Measurements from ENCODE around the gene KANK4.

KANK4 gene

GRCh38 chr1:62263814-62264353 lies 55.4 kb downstream of the KANK4 start:
- Histone ChIP-seq H3K27me3 (ENCODE audit: low read length) (no peaks in the 10 kb centered on the region), H3K9me2 (replicated peaks; ENCODE audit: insufficient read depth, low read length) (no peaks in the 10 kb centered on the region), H3F3A (ENCODE audit: insufficient read depth) (no peaks in the 10 kb centered on the region), H3K9me3 (ENCODE audit: insufficient read depth, low read length) (no peaks in the 10 kb centered on the region), H4K20me1 (ENCODE audit: low read depth, low read length) (no peaks in the 10 kb centered on the region), H3K36me3 (ENCODE audit: low read length) (no peaks in the 10 kb centered on the region), H3K9ac (ENCODE audit: low read length) (no peak overlapping the region), H3K4me3 (ENCODE audit: insufficient read depth, low read length, poor library complexity, severe bottlenecking) (no peak overlapping the region), H3K4me2 (ENCODE audit: low read depth, low read length, poor library complexity, severe bottlenecking) (no peak overlapping the region), H3K79me2 (ENCODE audit: insufficient read depth, low read length) (no peaks in the 10 kb centered on the region), H3K27ac (ENCODE audit: low read depth, low read length) (no peak overlapping the region), H2AFZ (ENCODE audit: low read depth, low read length, severe bottlenecking) (no peak overlapping the region)
- TF ChIP-seq EZH2phosphoT487 (conservative IDR thresholded peaks at IDR 0.05; ENCODE audit: low read length) = no peak
- TF ChIP-seq CTCF (IDR thresholded peaks at IDR 0.05; ENCODE audit: insufficient read depth, low read length, poor library complexity, severe bottlenecking) = no peak

- Histone ChIP-seq H3K9me2 (replicated peaks; ENCODE audit: insufficient read depth, low read length) (no peaks in the 10 kb centered on the region), H3K9ac (ENCODE audit: low read length) (no peak overlapping the region), H3K36me3 (ENCODE audit: low read length) (no peaks in the 10 kb centered on the region), H3K27ac (ENCODE audit: low read depth, low read length) (no peak overlapping the region), H3F3A (ENCODE audit: insufficient read depth) (no peaks in the 10 kb centered on the region), H3K79me2 (ENCODE audit: insufficient read depth, low read length) (no peaks in the 10 kb centered on the region), H3K9me3 (ENCODE audit: insufficient read depth, low read length) (no peaks in the 10 kb centered on the region), H4K20me1 (ENCODE audit: low read depth, low read length) (no peaks in the 10 kb centered on the region), H3K27me3 (ENCODE audit: low read length) (no peaks in the 10 kb centered on the region), H2AFZ (ENCODE audit: low read depth, low read length, severe bottlenecking) (no peak overlapping the region), H3K4me3 (ENCODE audit: insufficient read depth, low read length, poor library complexity, severe bottlenecking) (no peak overlapping the region), H3K4me2 (ENCODE audit: low read depth, low read length, poor library complexity, severe bottlenecking) (no peak overlapping the region)
- no peak for TF ChIP-seq EZH2phosphoT487 (conservative IDR thresholded peaks at IDR 0.05; ENCODE audit: low read length)
- no peak for TF ChIP-seq CTCF (IDR thresholded peaks at IDR 0.05; ENCODE audit: insufficient read depth, low read length, poor library complexity, severe bottlenecking)
Measured at GRCh38 chr1:62263006-62263813, 56.0 kb downstream of the KANK4 start.

GRCh38 chr1:62260688-62261087 lies 58.5 kb downstream of the KANK4 start:
- Histone ChIP-seq H2AFZ (ENCODE audit: low read depth, low read length, severe bottlenecking) (no peak overlapping the region), H3K4me2 (ENCODE audit: low read depth, low read length, poor library complexity, severe bottlenecking) (no peak overlapping the region), H3K9me3 (ENCODE audit: insufficient read depth, low read length) (no peaks in the 10 kb centered on the region), H3F3A (ENCODE audit: insufficient read depth) (no peaks in the 10 kb centered on the region), H3K4me3 (ENCODE audit: insufficient read depth, low read length, poor library complexity, severe bottlenecking) (no peak overlapping the region), H3K79me2 (ENCODE audit: insufficient read depth, low read length) (no peaks in the 10 kb centered on the region), H4K20me1 (ENCODE audit: low read depth, low read length) (no peaks in the 10 kb centered on the region), H3K36me3 (ENCODE audit: low read length) (no peaks in the 10 kb centered on the region), H3K27ac (ENCODE audit: low read depth, low read length) (no peak overlapping the region), H3K9ac (ENCODE audit: low read length) (no peak overlapping the region), H3K9me2 (replicated peaks; ENCODE audit: insufficient read depth, low read length) (no peaks in the 10 kb centered on the region), H3K27me3 (ENCODE audit: low read length) (no peaks in the 10 kb centered on the region)
- no peak for TF ChIP-seq CTCF (IDR thresholded peaks at IDR 0.05; ENCODE audit: insufficient read depth, low read length, poor library complexity, severe bottlenecking)
- no peak for TF ChIP-seq EZH2phosphoT487 (conservative IDR thresholded peaks at IDR 0.05; ENCODE audit: low read length)

Measured in SU-DHL-6 (cell line).